NK-92 treated with Interleukin-12 subunit alpha and Interleukin-12 subunit beta, amount 100 ng/mL, for 24 hours (cell line): ENCODE data around the gene MEIOB.
"Not testable (repeated sequence)": the region's sequence is repeated elsewhere in the genome, so short reads cannot be mapped to it uniquely, and the experiment has no call there.

ENCODE experiments used
- DNase-seq: peaks from one replicate; lab custom pipeline; 2025; lab: John Stamatoyannopoulos, UW

MEIOB gene

DNA sequence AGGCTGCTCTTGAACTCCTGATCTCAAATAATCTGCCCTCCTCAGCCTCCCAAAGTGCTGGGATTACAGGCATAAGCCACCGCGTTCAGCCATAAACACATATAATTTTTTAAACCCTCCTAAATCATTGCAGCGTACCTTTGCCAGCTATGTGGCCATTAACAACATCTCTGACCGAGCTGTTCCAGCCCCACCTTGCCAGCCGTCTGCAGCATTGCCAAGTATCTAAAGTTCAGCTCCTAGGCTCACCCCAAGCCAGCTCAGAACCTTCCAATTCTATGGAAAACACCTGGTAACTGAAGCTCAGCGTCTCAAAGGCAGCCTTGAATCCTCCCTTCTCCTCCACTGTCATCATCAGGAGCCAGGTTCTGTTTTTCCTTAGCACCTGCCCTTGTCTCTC, 5.1 kb upstream of the MEIOB start:
- no peak for DNase-seq

DNA sequence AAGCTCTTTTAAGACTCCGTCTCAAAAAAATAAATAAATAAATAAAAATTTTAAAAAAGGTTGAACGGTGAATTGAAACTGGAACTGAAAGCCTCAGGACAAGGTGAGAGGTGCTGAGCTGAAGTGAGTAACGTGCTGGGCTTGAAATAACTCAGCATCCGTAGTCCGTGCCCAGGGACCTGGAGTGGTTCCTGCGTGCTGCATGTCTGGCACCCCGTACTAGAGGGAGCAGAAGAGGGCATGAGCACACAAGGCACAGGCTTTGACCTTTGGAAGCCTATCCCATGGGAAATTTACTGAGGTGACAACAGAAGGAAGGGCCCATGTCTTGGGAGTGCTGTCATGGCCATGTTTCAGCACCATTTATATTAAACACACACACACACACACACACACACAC, 4.5 kb upstream of the MEIOB start:
- DNase-seq, result no peak

DNA sequence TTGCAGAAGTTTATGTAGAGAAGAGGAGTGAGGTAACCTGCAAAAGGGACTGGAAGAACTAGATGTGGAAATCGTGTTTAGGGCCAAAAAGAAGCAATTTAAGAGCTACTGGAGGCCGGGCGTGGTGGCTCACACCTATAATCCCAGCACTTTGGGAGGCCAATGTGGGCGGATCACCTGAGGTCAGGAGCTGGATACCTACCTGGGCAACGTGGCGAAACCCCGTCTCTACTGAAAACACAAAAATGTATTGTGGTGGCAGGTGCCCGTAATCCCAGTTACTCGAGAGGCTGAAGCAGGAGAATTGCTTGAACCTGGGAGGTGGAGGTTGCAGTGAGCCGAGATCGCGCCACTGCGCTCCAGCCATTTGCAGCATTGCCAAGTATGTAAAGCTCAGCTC, 4.1 kb upstream of the MEIOB start:
- not testable (repeated sequence) for DNase-seq

DNA sequence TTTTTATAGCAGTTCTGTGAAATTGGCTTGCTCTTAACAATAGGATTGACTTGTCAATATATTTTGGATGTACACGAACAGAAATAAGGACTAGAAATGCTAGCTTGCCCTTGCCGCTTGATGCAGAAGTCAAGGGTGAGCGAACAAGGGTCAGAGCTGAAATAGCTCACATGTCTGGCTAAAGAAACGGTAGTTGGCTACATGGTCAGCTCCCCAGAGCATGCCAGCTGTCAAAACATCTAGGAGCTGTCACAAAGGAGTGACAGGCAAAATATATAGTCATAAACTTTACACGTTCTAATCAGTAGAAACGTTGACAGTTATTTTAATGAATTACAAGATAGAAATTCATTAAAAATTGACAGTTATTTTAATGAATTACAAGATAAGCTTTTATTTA, 2.9 kb upstream of the MEIOB start:
- no peak for DNase-seq

DNA sequence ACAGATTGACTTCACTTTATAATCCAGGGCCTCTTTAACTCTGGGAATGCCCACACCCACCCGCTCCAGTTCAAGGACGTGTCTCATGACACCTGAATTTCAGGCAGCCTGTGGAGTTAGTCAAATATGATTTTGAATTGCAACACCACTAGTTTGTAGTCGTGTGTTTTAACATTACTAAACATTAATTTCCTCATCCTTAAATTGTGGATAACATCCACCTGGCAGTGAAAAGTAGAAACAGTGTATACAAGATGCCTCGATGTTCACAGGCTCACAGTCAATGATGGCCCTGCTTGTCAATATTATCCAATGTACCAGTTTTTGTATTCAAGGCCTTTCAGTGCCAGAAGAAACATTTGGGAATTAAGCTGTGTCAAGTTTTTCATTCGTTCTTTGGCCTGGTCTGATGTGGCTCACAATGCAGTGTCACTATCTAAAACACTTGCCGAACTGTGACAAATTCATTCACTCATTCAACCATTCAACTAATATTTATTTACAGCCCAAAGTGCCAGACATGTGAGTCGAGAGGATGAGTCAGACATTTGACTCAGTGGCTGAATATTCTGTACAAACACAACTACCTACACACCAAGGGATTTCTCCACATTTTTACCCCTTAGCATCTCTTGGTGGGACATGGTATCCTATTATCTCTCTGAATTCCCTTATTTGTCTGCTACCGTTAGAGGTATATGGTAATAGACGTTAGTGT, 1.4 kb downstream of the MEIOB start:
- no peak for DNase-seq

DNA sequence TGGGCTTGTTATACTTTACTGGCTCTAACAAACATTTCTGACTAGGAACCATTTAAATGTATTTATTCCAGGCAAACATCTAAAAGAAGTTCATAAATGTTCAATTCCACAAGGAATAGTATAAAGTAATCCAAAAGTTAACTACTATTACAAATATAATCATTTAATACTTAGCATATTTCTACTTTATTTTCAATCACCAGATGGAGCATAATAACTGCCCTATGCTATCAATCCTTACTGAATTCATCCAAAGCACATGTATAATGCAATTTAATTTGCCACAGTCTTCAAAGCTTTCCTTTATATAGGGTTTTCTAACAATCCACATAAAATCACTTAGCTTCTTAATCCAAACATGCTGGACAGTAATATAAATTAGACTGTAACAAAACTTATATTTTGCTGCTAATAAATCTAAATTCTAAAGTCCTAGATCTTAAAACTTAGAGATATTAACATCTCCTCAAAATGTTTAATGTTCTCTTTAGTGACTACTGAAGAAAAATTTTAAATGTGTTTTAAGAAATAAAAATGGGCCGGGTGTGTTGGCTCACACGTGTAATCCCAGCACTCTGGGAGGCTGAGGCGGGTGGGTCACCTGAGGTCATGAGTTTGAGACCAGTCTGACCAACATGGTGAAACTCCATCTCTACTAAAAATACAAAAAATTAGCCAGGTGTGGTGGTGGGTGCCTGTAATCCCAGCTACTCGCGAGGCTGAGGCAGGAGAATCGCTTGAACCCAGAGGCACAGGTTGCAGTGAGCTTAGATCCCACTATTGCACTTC, 5.9 kb downstream of the MEIOB start:
- DNase-seq, result no peak

DNA sequence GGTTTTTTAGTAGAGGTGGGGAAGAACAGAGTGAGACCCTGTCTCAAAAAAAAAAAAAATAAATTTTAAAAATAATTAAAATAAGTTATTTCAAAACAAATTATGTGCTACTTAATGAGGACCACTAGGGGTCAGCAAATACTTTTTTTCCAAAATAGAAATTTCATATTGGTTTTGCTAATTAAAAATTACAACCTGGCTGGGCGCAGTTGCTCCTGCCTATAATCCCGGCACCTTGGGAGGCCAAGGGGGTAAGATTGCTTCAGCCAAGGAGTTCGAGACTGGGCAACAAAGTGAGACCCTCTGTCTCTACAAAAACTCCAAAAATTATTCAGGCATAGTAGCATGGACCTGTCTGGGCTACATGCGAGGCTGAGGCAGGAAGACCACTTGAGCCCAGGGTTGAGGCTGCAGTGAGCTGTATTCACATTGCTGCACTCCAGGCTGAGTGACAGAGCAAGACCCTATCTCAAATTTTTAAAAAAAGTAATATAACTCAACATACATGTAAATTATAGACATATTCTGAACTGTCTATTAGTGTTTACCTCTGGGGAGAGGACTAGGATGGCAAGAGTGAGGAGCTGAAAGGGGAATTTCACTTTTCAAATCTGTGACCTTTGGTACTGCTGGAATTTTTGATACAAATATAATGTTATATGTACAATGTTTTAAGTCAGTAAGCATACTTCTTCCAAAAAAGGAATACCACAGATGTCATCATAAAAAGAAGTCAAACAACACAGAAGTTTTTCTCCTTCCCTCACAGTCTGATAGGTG, 8.1 kb downstream of the MEIOB start:
- DNase-seq, result no peak

DNA sequence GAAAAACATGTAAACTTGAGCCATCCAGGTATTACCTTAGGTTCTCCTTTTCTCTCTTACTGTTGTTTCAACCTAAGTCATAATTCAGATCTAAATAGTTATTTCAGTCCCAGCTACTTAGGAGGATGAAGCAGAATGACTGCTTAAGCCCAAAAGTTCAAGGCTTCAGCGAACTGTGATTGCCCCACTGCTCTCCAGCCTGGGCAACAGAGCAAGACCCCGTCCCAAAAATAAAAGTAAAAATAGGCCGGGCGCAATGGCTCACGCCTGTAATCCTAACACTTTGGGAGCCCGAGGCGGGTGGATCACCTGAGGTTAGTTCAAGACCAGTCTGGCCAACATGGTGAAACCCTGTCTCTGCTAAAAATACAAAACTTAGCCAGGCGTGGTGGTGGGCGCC, 9.6 kb downstream of the MEIOB start:
- DNase-seq, result no peak

DNA sequence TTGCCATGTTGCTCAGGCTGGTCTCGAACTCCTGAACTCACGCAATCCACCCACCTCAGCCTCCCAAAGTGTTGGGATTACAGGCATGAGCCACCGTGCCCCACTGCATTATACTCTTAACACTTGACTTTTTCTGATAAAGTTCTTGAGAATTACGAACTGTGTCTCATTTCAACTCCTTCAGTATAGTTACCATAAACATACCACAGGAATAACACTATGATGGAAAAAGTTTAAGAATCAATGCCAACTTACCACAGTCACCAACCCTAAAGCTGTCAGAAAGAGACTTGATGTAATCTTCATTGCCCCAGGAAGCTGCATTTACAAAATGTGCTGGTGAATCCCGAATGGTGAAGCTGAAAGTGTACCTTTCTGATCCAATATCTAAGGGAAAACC, 10.2 kb downstream of the MEIOB start:
- no peak for DNase-seq

DNA sequence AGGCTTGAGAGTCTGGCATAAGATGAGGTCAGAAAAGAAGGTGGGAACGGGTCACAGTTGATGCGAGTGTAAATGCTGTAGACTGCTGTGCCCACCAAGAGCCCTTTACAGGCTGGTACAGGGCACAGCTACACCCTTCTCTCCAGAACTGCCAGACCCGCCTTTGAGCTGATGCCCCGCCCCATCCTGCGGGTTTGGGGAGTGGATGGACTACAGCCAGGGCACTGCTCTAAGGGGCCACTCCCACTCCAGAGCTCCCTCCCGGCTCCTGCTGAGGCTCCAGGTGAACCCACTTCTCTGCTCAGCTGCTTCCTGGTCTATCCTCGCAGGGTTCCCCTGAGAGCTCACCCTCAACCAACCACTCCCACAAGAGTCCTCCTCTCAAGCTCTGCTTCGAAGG, 12.3 kb downstream of the MEIOB start:
- no peak for DNase-seq

DNA sequence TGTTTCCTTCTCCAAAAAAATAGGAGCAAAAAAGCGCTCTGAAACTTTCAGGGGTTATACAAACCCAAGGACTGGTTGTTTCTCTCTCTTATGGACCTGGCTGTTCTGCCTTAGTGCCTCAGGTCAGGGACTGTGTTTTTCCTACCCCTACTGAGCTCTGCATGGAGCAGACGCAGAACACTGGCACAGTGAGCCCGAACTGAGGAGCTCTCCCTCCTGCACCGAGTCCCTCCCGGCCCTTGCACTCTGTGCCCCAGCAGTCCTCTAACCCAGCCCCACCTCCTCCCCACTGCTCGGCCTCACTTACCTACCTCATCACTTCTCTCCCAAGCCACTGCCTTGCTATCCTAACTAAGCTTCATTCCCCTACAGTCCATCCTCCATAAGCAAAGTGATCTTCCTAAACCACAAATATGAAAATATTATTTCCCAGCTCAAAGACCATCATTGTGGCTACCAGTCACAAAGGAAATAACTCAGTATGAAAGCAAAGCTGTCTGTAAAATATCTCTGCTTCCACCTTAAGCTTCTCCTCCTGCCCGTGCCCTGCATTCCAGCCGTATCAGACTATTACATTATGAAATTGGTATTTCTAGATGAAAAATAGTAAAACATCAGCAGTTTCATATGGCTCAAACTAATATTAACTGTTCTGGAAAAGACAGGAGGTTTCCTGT, 13.6 kb downstream of the MEIOB start:
- DNase-seq, result no peak

DNA sequence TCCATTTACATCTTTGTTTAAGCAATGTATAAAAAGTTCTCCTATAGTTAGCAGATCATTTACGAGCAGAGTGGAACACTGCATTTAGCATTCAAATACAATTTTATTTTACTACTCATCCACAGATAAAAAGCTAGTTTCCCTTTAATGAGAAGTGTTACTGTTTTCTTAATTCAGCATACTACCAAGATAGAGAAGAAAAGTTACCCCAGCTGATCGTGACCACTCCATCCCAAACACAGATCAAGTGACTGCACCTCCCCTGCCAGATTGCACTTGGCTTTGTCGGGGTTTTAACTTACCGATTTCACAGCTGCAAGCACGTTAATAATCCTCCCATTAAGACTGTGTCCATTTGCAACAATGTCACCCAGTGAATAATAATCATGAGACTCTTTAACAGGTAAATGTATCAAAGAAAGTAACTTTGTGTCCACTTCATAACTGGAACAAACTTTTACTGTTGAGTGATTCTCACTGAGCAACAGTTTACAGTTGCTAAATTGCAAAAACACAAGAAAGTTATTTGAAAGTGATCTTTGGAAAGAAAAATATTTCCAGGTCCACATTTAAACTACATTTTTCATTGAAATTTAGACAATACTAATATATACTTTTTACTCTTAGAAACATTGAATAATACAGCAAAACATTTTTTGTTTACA, 14.4 kb downstream of the MEIOB start:
- DNase-seq, result no peak

DNA sequence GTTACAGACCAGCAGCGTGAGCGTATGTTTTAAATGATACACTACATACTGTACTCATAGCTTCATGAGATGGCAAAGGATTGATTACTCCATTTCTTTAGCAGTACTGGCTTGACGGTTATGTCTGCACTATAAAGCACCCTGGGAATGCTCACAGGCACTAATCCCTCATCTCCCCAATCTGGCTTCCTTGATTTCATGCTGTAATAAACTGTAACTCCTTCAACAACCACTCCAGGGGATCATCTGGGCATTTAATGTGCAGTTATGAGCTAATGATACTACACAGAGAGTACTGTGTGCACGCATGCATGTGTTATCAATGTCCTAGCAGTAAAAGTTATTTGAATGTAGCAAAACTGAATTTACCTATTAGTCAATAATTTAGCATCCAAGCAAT, 20.2 kb downstream of the MEIOB start:
- no peak for DNase-seq

DNA sequence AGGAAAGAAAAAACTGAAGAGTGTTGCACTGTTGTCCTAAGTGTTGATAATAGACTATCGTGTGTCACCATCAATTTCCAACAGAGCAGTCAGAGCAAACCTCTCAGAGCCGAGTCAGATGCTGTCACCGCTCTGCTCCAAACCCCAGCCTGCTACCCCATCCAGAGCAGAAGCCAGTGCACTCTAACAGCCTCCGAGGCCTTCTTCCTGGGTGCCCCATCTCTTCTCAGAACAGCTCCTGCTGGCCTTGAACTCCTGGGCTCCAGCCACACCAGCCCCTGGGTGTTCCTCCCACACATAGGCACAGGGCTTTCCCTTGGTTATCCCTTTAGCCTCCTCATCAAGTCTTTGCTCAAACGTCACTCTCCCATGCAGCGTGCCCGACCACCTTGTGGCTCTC, 21.0 kb downstream of the MEIOB start:
- no peak for DNase-seq

DNA sequence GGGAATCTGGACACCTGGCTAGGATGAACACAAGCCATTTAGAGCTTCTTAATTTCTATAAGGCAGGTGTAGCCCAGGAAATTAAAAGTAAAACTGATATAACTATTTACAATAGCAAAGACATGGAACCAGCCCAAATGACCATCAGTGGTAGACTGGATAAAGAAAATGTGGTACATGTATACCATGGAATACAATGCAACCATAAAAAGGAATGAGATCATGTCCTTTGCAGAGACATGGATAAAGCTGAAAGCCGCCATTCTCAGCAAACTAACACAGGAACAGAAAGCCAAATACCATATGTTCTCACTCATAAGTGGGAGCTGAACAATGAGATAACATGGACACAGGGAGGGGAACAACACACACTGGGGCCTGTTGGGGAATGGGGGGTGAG, 25.5 kb downstream of the MEIOB start:
- DNase-seq, result no peak

DNA sequence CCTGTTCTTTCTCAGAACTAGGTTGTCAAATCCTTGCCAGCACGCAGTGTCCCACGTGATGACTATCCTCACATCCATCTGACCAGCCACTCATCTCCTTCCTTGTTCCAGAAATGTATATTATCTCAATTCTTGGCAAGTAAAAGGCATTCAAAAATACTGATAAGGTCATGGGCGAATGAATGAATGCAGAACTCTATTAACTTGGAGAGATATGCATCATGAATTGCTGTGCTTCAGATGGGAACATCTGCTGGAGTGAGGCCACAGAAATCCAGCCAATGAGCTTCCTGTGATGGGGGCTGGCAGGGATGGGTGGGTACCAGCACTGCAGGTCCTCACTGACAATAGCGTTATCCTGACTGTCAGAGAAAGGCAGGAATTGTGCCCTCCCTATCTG, 26.0 kb downstream of the MEIOB start:
- no peak for DNase-seq

DNA sequence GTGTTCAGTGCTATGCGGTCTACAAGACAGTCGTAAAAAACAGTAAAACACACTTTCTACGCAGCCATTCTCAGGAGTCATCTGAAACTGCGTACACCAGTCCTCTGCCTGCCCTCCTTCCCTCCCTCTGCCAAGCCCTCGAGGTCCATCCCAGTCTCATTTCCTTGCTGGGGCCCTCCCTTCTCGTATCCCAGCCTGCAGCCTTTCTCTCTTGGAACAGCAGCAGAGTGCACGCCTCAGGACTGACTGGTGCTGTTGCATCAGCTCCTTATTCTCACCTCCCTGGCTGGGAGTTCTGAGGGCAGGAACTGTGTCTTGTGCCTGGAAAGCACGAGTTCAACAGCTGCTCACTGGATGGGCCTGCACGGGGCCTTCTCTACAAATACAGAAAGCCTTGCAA, 32.4 kb downstream of the MEIOB start:
- no peak for DNase-seq

DNA sequence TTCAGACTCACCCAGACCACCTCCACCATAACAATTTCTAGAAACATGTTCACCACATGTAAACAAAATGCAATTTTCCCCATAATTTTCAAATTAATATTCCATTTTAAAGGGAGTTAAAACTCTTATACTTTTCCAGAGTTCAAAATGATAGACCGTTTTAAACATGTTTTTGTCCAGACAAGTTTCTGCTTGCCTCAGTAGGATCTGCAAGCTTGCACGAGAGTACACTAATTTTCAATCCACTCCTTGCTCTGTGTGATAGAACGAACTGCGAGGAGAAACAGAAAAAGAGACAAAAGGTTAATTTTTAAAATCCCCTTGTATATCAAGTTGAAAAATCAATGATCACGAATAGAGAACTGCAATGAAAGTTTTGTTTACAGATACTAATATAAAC, 37.9 kb downstream of the MEIOB start:
- DNase-seq, result no peak

DNA sequence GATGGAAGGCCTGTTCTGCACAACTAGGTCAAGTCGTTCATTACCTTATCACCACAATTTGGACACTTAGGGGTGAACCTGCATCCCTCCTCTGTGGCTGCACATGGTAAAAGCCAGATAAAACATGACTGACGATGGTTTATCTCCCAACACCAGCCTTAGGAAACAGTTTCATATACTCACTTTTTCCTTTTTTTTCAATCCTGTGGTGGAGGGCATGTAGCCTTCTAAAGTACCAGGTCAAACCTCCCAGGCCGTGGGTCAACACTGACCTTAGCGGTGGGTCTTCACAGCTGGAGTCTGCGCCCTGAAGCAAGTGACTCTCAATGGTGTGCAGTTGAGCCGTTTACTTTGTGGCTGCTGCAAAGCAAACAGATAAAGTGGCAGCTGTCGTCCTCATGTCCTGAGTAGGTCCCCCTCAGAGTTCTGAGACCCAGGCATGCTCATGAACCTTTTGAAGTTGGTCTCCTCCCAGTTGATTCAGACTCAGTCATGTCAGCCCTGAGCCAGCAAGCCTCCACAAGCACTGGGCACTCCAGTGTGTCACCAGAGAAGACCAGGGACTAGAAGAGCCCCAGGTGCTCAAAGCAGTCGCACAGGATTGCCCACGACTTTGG, 39.0 kb downstream of the MEIOB start:
- no peak for DNase-seq

DNA sequence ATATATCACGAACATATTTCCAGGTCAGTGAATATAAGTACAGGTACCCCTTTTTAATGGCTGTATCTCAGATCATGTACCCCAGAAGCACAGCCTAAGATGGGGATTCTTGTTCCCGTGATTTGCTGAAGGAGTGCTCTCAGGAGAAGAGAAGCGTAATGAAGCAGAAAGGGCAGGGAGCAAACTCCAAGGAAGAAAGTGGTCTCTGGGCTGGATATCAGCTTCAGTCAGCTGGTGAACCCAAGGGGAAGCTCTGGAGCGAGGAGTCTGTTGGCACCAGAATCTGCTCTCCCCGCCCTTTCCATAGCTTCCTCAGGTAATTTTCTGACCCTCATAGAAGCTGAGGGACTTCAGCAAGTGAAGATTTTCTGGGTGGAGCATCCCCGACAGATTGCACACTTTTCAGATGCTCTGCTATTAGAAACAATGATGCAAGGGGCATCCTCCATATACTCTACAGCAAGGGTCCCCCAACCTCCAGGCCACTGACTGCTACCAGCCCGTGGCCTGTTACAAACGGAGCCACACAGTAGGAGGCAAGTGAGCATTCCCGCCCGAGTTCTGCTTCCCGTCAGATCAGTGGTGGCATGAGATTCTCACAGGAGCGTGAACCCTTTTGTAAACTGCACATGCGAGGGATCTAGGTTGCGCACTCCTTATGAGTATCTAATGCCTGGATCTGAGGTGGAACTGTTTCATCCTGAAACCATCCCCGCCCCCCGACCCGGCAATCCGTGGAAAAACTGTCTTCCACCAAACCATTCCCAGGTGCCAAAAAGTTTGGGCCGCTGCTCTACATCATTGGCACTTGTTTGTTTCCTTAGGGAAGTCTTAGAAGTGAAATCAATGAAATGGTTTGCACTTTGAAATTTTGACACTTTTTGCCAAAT, 40.5 kb downstream of the MEIOB start:
- no peak for DNase-seq
